ENCODE measurements around the gene CSNK2A1.
"Not testable (repeated sequence)": the region's sequence is repeated elsewhere in the genome, so short reads cannot be mapped to it uniquely, and the experiment has no call there.

CSNK2A1 gene

GRCh38 chr20:454951-455350, 88.6 kb downstream of the CSNK2A1 start:
- DNase-seq (ENCODE audit: low read depth in 2 of 2), result no peak

GRCh38 chr20:452021-452420, 91.6 kb downstream of the CSNK2A1 start:
- not testable (repeated sequence) for DNase-seq (ENCODE audit: low read depth in 2 of 2)

DNA sequence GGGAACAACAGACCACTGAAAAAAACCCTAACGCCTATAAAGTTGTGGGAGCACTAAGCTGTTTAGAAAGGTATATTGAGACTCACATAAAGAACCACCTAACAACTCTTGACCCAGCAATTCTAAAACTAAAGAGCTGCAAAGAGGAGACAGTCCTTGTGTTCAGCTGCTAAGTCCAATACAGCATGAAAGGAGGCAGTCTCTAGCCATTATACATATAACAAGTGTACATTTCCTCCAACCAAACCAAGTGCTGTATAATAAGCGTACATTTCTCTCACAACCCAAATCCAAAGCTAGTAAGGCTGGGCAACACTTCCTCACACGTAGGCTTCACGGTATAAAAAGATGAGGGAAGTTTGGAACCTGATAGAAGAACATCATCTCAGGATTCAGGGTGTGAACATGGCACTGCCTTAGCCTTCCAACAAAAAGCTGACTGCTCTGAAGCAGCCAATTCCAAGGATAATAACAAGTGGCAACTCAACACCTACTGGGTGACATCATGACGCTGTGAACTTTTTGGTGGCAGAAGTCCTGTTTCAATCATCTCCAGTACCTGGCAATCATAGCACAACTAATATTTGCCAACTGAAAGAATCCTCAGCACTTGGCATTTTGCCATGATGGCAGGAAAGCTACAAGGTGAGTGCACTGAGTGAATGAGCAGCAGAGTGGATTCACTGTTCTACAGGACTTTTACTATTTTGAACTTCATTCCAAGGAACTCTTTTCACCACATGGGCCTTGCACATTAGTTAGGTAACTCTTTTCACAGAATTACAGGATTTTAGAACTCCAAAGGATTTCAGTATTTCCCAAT, 97.9 kb downstream of the CSNK2A1 start:
- DNase-seq (ENCODE audit: low read depth in 2 of 2), result no peak

DNA sequence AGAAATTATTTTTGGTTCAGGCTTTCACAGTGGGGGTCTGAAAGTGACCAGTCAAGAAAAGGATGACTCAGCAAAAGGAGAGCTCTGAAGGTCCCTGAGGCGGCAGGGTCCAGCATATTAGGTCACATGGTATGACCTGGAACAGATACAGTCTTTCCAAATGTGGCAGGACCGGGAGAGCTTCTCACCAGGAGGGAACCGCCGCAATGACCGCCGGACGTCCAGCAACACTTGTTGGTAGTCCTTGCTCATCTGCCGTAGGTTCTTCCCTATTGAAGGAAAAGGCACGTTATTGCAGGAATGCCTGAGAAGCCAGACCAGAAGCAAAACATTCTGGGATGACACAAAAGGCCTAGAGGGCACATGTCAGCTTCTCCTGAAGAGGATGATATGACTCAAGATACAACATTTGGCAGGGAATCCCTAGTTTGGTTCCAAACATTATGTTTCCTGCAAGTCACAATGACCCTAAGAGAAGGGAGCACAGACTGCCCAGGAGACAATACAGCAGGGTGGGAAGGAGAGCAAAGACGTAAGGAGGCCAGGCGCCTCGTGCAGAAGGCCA, 98.6 kb downstream of the CSNK2A1 start:
- no peak for DNase-seq (ENCODE audit: low read depth in 2 of 2)

GRCh38 chr20:444117-444516, 99.5 kb downstream of the CSNK2A1 start:
- no peak for DNase-seq (ENCODE audit: low read depth in 2 of 2)

DNA sequence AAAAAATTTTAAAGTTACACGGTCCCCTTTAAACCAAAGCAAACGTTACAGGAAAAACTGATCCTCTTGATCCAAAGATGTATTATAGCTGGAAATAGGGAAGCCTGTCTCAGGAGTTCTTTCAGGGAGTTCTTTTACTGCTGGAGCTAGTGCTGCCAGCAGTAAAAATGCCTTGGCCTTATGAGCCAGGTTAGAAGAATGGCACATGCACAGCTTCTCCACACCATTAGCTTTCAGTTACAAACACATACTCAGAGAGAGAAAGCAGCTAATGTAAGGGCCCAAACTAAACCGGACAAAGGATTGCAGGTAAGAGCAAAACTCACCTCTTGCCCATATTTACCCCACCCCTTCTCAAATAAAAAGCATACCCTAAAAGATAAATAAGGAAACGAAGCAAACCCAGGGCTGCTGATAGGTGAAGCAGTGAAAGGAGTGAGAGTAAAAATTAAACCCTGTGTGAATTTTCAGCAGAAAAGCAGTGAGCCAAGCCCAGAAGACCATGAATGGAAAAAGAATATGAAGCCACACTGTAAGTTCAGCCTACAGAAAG, 100.3 kb downstream of the CSNK2A1 start:
- no peak for DNase-seq (ENCODE audit: low read depth in 2 of 2)

GRCh38 chr20:440636-441035, 103.0 kb downstream of the CSNK2A1 start:
- no peak for DNase-seq (ENCODE audit: low read depth in 2 of 2)

GRCh38 chr20:440148-440547, 103.4 kb downstream of the CSNK2A1 start:
- no peak for DNase-seq (ENCODE audit: low read depth in 2 of 2)

GRCh38 chr20:438571-439469, 104.8 kb downstream of the CSNK2A1 start:
- DNase-seq (ENCODE audit: low read depth in 2 of 2), result peak; percentile 46 to 53

DNA sequence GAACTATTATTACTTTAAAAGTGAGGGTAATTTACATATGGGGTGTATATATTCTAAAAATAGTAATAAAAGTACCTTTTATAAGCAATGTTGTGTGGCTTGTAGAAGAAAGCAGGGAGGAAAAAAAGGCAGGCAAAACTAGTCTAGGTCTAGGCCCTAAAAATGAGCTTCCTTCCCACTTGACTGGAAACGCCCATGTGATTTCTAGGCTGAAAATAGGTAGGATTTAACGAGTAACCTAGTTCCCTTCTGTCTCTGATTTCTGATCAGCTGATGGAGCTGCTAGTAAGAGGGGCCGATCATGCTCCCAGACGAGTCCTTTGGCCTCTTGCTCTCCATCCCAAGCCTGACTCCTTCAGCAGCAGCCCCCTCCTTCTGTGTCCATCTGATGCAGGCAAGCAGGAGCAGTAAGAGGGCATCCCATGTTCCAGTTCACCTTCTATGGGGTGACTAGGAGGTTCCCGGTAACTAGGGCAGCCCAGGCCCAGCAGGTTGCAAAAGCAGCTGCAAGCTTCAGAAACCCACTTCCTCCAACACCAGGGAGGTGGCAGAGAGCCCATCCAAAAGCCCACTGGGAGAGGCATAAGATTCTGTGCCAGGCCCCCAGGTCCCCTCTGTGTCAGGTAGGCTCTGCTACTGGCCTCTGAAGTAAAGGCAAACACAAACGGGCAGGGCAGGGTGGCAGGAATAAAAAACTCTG, 105.7 kb downstream of the CSNK2A1 start:
- no peak for DNase-seq (ENCODE audit: low read depth in 2 of 2)

- DNase-seq (ENCODE audit: low read depth in 2 of 2), result no peak
These were observed 107.1 kb downstream of the CSNK2A1 start for GRCh38 chr20:436476-436875.

GRCh38 chr20:435558-435957, 108.0 kb downstream of the CSNK2A1 start:
- no peak for DNase-seq (ENCODE audit: low read depth in 2 of 2)

DNA sequence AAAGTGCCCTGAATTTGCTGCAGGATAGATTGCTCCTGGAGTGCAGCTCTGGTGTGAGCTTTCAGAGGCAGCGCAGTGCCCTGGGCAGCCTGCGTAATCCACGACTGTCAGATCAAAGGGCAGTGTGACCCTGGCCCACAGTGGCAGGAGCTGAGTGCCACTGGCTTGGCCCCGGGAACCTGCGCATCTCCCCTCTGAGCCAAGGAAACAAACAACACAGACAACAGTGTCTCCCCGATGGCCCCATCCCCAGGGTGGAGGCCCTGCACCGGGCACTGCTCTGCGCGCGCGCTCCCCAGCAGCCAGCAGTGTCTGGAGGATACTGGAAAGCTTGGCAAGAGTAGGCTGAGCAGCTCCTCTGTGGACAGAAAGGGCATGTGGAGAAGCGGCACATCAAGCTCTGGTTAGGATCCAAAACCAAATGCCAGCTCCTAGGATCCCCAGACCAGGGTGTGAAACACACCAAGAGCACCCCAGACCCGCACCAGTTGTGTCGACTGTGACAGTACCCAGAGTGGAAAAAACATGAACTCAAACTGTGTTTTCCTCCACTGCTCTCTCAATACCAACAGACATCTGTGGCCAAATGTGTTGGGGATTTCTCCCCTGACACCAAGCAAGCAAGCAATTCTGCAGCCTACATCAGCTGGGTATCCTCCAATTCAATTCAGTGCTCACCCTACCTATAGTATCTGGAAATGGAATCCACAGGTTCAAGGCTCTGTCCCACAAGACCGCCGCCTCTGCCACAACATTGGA, 108.8 kb downstream of the CSNK2A1 start:
- no peak for DNase-seq (ENCODE audit: low read depth in 2 of 2)

DNA sequence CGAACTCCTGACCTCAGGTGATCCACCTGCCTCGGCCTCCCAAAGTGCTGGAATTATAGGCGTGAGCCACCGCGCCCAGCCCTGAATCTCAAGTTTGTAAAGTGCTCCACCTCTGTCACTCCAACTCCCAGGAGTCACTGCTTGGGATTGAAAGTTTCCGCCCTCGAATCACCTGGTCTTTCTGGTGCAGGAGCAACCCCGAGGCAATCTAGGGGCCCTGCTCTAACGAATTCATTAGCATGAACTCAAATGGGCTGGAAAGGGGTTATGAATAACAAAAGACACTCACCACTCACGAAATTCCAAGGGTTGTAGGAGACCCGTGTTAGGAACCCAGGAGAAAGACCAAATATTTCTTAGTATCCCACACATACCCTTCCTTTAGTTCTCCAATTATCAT, 109.4 kb downstream of the CSNK2A1 start:
- DNase-seq (ENCODE audit: low read depth in 2 of 2), result no peak

- DNase-seq (ENCODE audit: low read depth in 2 of 2), result peak; percentile 65 to 76
These were observed 110.2 kb downstream of the CSNK2A1 start for GRCh38 chr20:433300-433975.

GRCh38 chr20:432677-433299, 110.8 kb downstream of the CSNK2A1 start:
- no peak for DNase-seq (ENCODE audit: low read depth in 2 of 2)

GRCh38 chr20:432208-432607, 111.4 kb downstream of the CSNK2A1 start:
- DNase-seq (ENCODE audit: low read depth in 2 of 2), result no peak

- DNase-seq (ENCODE audit: low read depth in 2 of 2), result peak in 1 of 2 donors; percentile 19
These were observed 112.3 kb downstream of the CSNK2A1 start for GRCh38 chr20:431012-431904.

Measured in stimulated activated CD8-positive, alpha-beta memory T cell treated with anti-CD3 and anti-CD28 coated beads, Interleukin-15, amount 100 ng/mL, for 48 hours (primary cell).